B cell (primary cell): Measurements from ENCODE around the gene EHBP1. TPM values are rescaled to one million over a fixed set of nuclear protein-coding genes. Genes with fewer than 3 reads are reported as not detected.

Experiments
- ATAC-seq: fragments of 200-7000 bp; cut with Tn5 transposase; one replicate; pipeline ENCODE4 v1.10.0; 2021; ENCODE audit warnings: low read depth, mild to moderate bottlenecking, moderate number of reproducible peaks, moderate library complexity
- CTCF ChIA-PET: fragments of 350-600 bp; sonication (Branson Sonifier 250); formaldehyde crosslinking; loops from one replicate; lab custom pipeline; 2021; ENCODE audit warnings: antibody characterized with exemption, inconsistent platforms; lab: Charles Lee
- POLR2A ChIA-PET: fragments of 350-600 bp; sonication (Branson Sonifier 250); formaldehyde crosslinking; loops from one replicate; lab custom pipeline; 2021; ENCODE audit warnings: antibody characterized with exemption; lab: Charles Lee
- DNase-seq: peaks from one replicate; pipeline ENCODE4 v3.0.0; 2013
- H2AFZ ChIP-seq: 2 replicates; pipeline ENCODE4 v1.6.1; 2012; ENCODE audit warnings: mild to moderate bottlenecking, low read depth, low read length; ENCODE audit not compliant: insufficient read depth, poor library complexity, severe bottlenecking
- H3K27ac ChIP-seq, 2 donors: 1 replicate in 1 of 2; 2 replicates in 1 of 2; pipeline ENCODE4 v1.5.1; 2012 to 2013; ENCODE audit warnings: low read length in 2 of 2, mild to moderate bottlenecking in 2 of 2, moderate library complexity in 1 of 2
- H3K27me3 ChIP-seq, 4 experiments: fragments of 200-600 bp in 1 of 4; sonication (generic) in 1 of 4; replicated peaks in 1 of 4; 1 replicate in 2 of 4; 2 replicates in 2 of 4; pipeline versions ENCODE4 v1.6.1 to v1.7.0; 2013 to 2016; ENCODE audit warnings: low read length in 3 of 4, mild to moderate bottlenecking in 2 of 4, mixed read lengths in 1 of 4, moderate library complexity in 1 of 4; ENCODE audit not compliant: insufficient read depth in 4 of 4, control insufficient read depth in 3 of 4; ENCODE audit errors: control extremely low read depth in 1 of 4
- H3K36me3 ChIP-seq, 2 experiments: replicated peaks in 1 of 2; 1 replicate in 1 of 2; 2 replicates in 1 of 2; pipeline versions ENCODE4 v1.6.1 to v1.7.1; 2013; ENCODE audit warnings: low read length in 1 of 2; ENCODE audit not compliant: insufficient read depth in 2 of 2, control insufficient read depth in 1 of 2; ENCODE audit errors: control extremely low read depth in 1 of 2, extremely low read depth in 1 of 2
- H3K4me1 ChIP-seq, 2 donors: fragments of 200-600 bp in 1 of 2; sonication (generic) in 1 of 2; 1 replicate in 1 of 2; 2 replicates in 1 of 2; pipeline versions ENCODE4 v1.5.1 to v1.6.1; 2013 to 2017; ENCODE audit warnings: low read length in 2 of 2; ENCODE audit not compliant: control insufficient read depth in 2 of 2, insufficient read depth in 2 of 2
- H3K4me2 ChIP-seq: replicated peaks from 2 replicates; pipeline ENCODE3; 2012; ENCODE audit warnings: mild to moderate bottlenecking, low read depth, low read length; ENCODE audit not compliant: poor library complexity, severe bottlenecking
- H3K4me3 ChIP-seq, 5 experiments: fragments of 200-600 bp in 1 of 5; sonication (generic) in 1 of 5; 1 replicate in 3 of 5; 2 replicates in 2 of 5; pipeline versions ENCODE4 v1.5.1 to v1.7.0; 2011 to 2016; ENCODE audit warnings: low read length in 4 of 5, mild to moderate bottlenecking in 4 of 5, low read depth in 2 of 5, control low read depth in 1 of 5, moderate library complexity in 1 of 5; ENCODE audit not compliant: insufficient read depth in 1 of 5; ENCODE audit errors: control extremely low read depth in 1 of 5, extremely low read depth in 1 of 5
- H3K79me2 ChIP-seq: fragments of 200-600 bp; sonication (generic); one replicate; pipeline ENCODE4 v1.6.0; 2016; ENCODE audit warnings: low read length; ENCODE audit not compliant: control insufficient read depth, insufficient read depth
- H3K9ac ChIP-seq: fragments of 200-600 bp; sonication (generic); 2 replicates; pipeline ENCODE4 v1.6.1; 2017; ENCODE audit warnings: mild to moderate bottlenecking, low read length, moderate library complexity
- H3K9me3 ChIP-seq, 3 donors: one replicate each; pipeline versions ENCODE4 v1.6.1 to v1.7.1; 2013; ENCODE audit warnings: low read length in 2 of 3; ENCODE audit not compliant: control insufficient read depth in 2 of 3, insufficient read depth in 1 of 3; ENCODE audit errors: control extremely low read depth in 1 of 3
- H4K20me1 ChIP-seq: 2 replicates; pipeline ENCODE4 v1.6.0; 2012; ENCODE audit warnings: mild to moderate bottlenecking, low read length; ENCODE audit not compliant: insufficient read depth, control insufficient read depth, poor library complexity, severe bottlenecking
- H3K27ac Mint-ChIP-seq: one replicate; pipeline ENCODE4 v1.8.0; 2021; ENCODE audit warnings: mixed read lengths
- H3K27me3 Mint-ChIP-seq: one replicate; pipeline ENCODE4 v1.8.0; 2021; ENCODE audit warnings: mixed read lengths
- H3K4me1 Mint-ChIP-seq: one replicate; pipeline ENCODE4 v1.8.0; 2021; ENCODE audit warnings: mixed read lengths
- H3K4me3 Mint-ChIP-seq: one replicate; pipeline ENCODE4 v1.8.0; 2021; ENCODE audit warnings: mixed read lengths
- H3K9me3 Mint-ChIP-seq: one replicate; pipeline ENCODE4 v1.8.0; 2022; ENCODE audit warnings: mixed read lengths; ENCODE audit not compliant: insufficient read depth
- CTCF ChIP-seq: fragments of 200-600 bp; IDR thresholded peaks from one replicate; pipeline ENCODE4 v1.8.0; 2022; ENCODE audit warnings: antibody characterized with exemption, mild to moderate bottlenecking
- EZH2 ChIP-seq: IDR thresholded peaks from 2 replicates; pipeline ENCODE4 v1.6.1; 2012; ENCODE audit warnings: borderline replicate concordance, low read depth, mild to moderate bottlenecking, moderate library complexity, low read length; ENCODE audit not compliant: insufficient read depth, poor library complexity, severe bottlenecking
- WGBS: methylation state at CpG from one replicate; pipeline ENCODE4 v1.1.5; 2013; ENCODE audit warnings: missing lambda C conversion rate; ENCODE audit not compliant: insufficient coverage; 5-methylcytosine and 5-hydroxymethylcytosine counted together
- intact Hi-C: fragments of 100-400 bp; cut with micrococcal nuclease; formaldehyde crosslinking; loops from one replicate; pipeline ENCODE4 v1.10.0; 2022
- polyA plus RNA-seq: library from polyadenylated mRNA; depleted of rRNA; stranded (reverse); fragments of >200 nt; gene quantifications from 2 replicates; pipeline ENCODE4 v1.2.3, GENCODE V29; 2012
- total RNA-seq, 2 donors: library from RNA; stranded (reverse); fragments of 120-200 nt in 1 of 2; gene quantifications; 1 replicate in 1 of 2; 2 replicates in 1 of 2; pipeline versions ENCODE4 v1.2.3 to v1.2.4, GENCODE V29; 2013 to 2022

EHBP1 gene
- total and polyA plus RNA-seq, 2 donors (not counting 1 experiment from before 2014, with no cell fraction given), result 8.8 to 34.7 TPM

GRCh38 chr2:63000801-63001200 is 295.3 kb downstream of the EHBP1 start:
- Histone ChIP-seq H3K27ac (no peak overlapping the region), H3K79me2 (no peaks in the 10 kb centered on the region), H3K36me3 (no peaks in the 10 kb centered on the region), H3K9me3 (no peaks in the 10 kb centered on the region), H4K20me1 (no peaks in the 10 kb centered on the region), H3K27me3 (no peaks in the 10 kb centered on the region), H3K4me2 (no peak overlapping the region), H2AFZ (no peak overlapping the region), H3K9ac (no peak overlapping the region), H3K4me1 (no peaks in the 10 kb centered on the region), H3K4me3 (no peak overlapping the region)
- intact Hi-C loops, result no loop called here
- TF ChIP-seq CTCF (no peak), EZH2 (no peak)
- H3K27me3 Mint-ChIP-seq, result no peaks in the 10 kb centered on the region
- no peaks in the 10 kb centered on the region for H3K4me1 Mint-ChIP-seq
- H3K27ac Mint-ChIP-seq, result no peak overlapping the region
- peaks cover 2% of the 10 kb centered on the region for H3K9me3 Mint-ChIP-seq
- DNase-seq (no peak), ATAC-seq (no peak)
- POLR2A ChIA-PET, result no interaction called here
- CTCF ChIA-PET, result no interaction called here
- H3K4me3 Mint-ChIP-seq, result no peak overlapping the region
- no CpG with 5 or more reads among the region's 1 CpG for WGBS

GRCh38 chr2:63001576-63001975 is 296.1 kb downstream of the EHBP1 start:
- POLR2A ChIA-PET, result no interaction called here
- Histone ChIP-seq H3K4me1 (no peaks in the 10 kb centered on the region), H3K9me3 (no peaks in the 10 kb centered on the region), H3K27me3 (no peaks in the 10 kb centered on the region), H3K9ac (no peak overlapping the region), H3K79me2 (no peaks in the 10 kb centered on the region), H4K20me1 (no peaks in the 10 kb centered on the region), H3K27ac (no peak overlapping the region), H2AFZ (no peak overlapping the region), H3K36me3 (no peaks in the 10 kb centered on the region), H3K4me3 (no peak overlapping the region), H3K4me2 (no peak overlapping the region)
- TF ChIP-seq EZH2, result no peak
- no peak for TF ChIP-seq CTCF
- DNase-seq (no peak), ATAC-seq (no peak)
- Mint-ChIP-seq H3K4me3 (no peak overlapping the region), H3K27ac (no peak overlapping the region), H3K9me3 (peaks cover 2% of the 10 kb centered on the region), H3K27me3 (no peaks in the 10 kb centered on the region), H3K4me1 (no peaks in the 10 kb centered on the region)
- CTCF ChIA-PET, result no interaction called here
- intact Hi-C loops, result no loop called here
